GM23338 (cell line): Measurements from ENCODE around the gene LEKR1. TPM values are rescaled to one million over a fixed set of nuclear protein-coding genes. Genes with fewer than 3 reads are reported as not detected.

ENCODE experiments used
- ATAC-seq: fragments of 200-7000 bp; cut with Tn5 transposase; 3 replicates; pipeline ENCODE4 v1.9.1; 2020
- DNase-seq: peaks from one replicate; pipeline ENCODE4 v3.0.0-alpha.2; 2015; ENCODE audit warnings: low spot score
- H2AFZ ChIP-seq: fragments of 200-600 bp; sonication (generic); 2 replicates; pipeline ENCODE4 v1.8.0; 2016; ENCODE audit warnings: antibody characterized with exemption, mild to moderate bottlenecking, moderate library complexity
- H3F3A ChIP-seq: fragments of 200-600 bp; sonication (generic); replicated peaks from 2 replicates; pipeline ENCODE4 v1.8.0; 2017; ENCODE audit warnings: antibody characterized with exemption, mixed run types, low read depth
- H3K27ac ChIP-seq: fragments of 200-600 bp; sonication (generic); 2 replicates; pipeline ENCODE4 v1.6.1; 2016; ENCODE audit warnings: low read depth
- H3K27me3 ChIP-seq: fragments of 200-600 bp; sonication (generic); 2 replicates; pipeline ENCODE4 v1.8.0; 2016; ENCODE audit warnings: mild to moderate bottlenecking, mixed run types, moderate library complexity; ENCODE audit not compliant: insufficient read depth
- H3K36me3 ChIP-seq: fragments of 200-600 bp; sonication (generic); 2 replicates; pipeline ENCODE4 v1.8.0; 2016; ENCODE audit warnings: mild to moderate bottlenecking; ENCODE audit not compliant: insufficient read depth
- H3K4me1 ChIP-seq: fragments of 200-600 bp; sonication (generic); 2 replicates; pipeline ENCODE4 v1.8.0; 2016; ENCODE audit warnings: mild to moderate bottlenecking, moderate library complexity; ENCODE audit not compliant: insufficient read depth
- H3K4me2 ChIP-seq: fragments of 200-600 bp; sonication (generic); 2 replicates; pipeline ENCODE4 v1.7.1; 2017; ENCODE audit warnings: mixed run types
- H3K4me3 ChIP-seq: fragments of 200-600 bp; sonication (generic); 2 replicates; pipeline ENCODE4 v1.6.1; 2016; ENCODE audit warnings: mixed run types
- H3K79me2 ChIP-seq: fragments of 200-600 bp; sonication (generic); replicated peaks from 2 replicates; pipeline ENCODE4 v1.8.0; 2017; ENCODE audit warnings: mild to moderate bottlenecking; ENCODE audit not compliant: insufficient read depth
- H3K9me2 ChIP-seq: fragments of 200-600 bp; sonication (generic); 2 replicates; pipeline ENCODE4 v1.8.0; 2017; ENCODE audit not compliant: insufficient read depth
- H4K20me1 ChIP-seq: fragments of 200-600 bp; sonication (generic); replicated peaks from 2 replicates; pipeline ENCODE4 v1.8.0; 2017; ENCODE audit warnings: mild to moderate bottlenecking; ENCODE audit not compliant: insufficient read depth
- H3K27ac Mint-ChIP-seq: 2 replicates; pipeline ENCODE4 v1.8.0; 2020; ENCODE audit warnings: inconsistent platforms, mild to moderate bottlenecking, moderate library complexity, mixed read lengths
- H3K27me3 Mint-ChIP-seq: 3 replicates; pipeline ENCODE4 v1.8.0; 2022; ENCODE audit warnings: low read depth, mild to moderate bottlenecking, moderate library complexity, mixed read lengths, inconsistent platforms; ENCODE audit not compliant: insufficient read depth, poor library complexity
- H3K36me3 Mint-ChIP-seq: 3 replicates; pipeline ENCODE4 v1.8.0; 2021; ENCODE audit warnings: low read depth, mild to moderate bottlenecking, inconsistent platforms, moderate library complexity, mixed read lengths
- H3K4me1 Mint-ChIP-seq: 3 replicates; pipeline ENCODE4 v1.8.0; 2020; ENCODE audit warnings: mild to moderate bottlenecking, inconsistent platforms, mixed read lengths
- H3K4me3 Mint-ChIP-seq: 3 replicates; pipeline ENCODE4 v1.8.0; 2021; ENCODE audit warnings: moderate library complexity, mild to moderate bottlenecking, inconsistent platforms, mixed read lengths
- H3K9me3 Mint-ChIP-seq: 3 replicates; pipeline ENCODE4 v1.8.0; 2020; ENCODE audit warnings: moderate library complexity, mild to moderate bottlenecking, inconsistent platforms, mixed read lengths
- CREB1 ChIP-seq: fragments of 250-450 bp; sonication (Bioruptor Pico); IDR thresholded peaks from 2 replicates; pipeline ENCODE4 v1.5.0; 2020; ENCODE audit warnings: low read depth, mild to moderate bottlenecking, moderate library complexity
- ETS1 ChIP-seq: IDR thresholded peaks from 2 replicates; pipeline ENCODE4 v1.6.1; 2016; ENCODE audit warnings: antibody characterized with exemption
- EZH2 ChIP-seq: fragments of 200-600 bp; sonication (generic); IDR thresholded peaks from one replicate; pipeline ENCODE4 v1.8.0; 2017; ENCODE audit warnings: antibody characterized with exemption, mild to moderate bottlenecking, low read depth; ENCODE audit not compliant: unreplicated experiment
- EZH2phosphoT487 ChIP-seq: fragments of 200-600 bp; sonication (generic); IDR thresholded peaks from one replicate; pipeline ENCODE4 v1.8.1; 2018; ENCODE audit warnings: antibody characterized with exemption; ENCODE audit not compliant: unreplicated experiment
- NANOG ChIP-seq: IDR thresholded peaks from 2 replicates; pipeline ENCODE4 v1.6.1; 2016; ENCODE audit warnings: antibody characterized with exemption, borderline replicate concordance
- POLR2AphosphoS5 ChIP-seq: IDR thresholded peaks from 2 replicates; pipeline ENCODE4 v1.6.1; 2016; ENCODE audit warnings: antibody characterized with exemption, low read depth
- STAT1 ChIP-seq: IDR thresholded peaks from one replicate; pipeline ENCODE4 v1.6.1; 2016; ENCODE audit warnings: antibody characterized with exemption; ENCODE audit not compliant: unreplicated experiment
- ZNF114 ChIP-seq: fragments of 250-450 bp; sonication (Bioruptor Pico); IDR thresholded peaks from 2 replicates; pipeline ENCODE4 v1.5.0; 2020; ENCODE audit warnings: mild to moderate bottlenecking, moderate library complexity
- ZNF331 ChIP-seq: fragments of 250-450 bp; sonication (Bioruptor Pico); IDR thresholded peaks from 2 replicates; pipeline ENCODE4 v1.5.0; 2020; ENCODE audit warnings: low read depth, mild to moderate bottlenecking, moderate library complexity
- polyA plus RNA-seq: library from polyadenylated mRNA; unstranded; fragments of >200 nt; fragmentation: Nextera tagmentation; extraction: Ambion mirVana; gene quantifications from 2 replicates; pipeline ENCODE4 v1.2.1, GENCODE V29; 2016
- total RNA-seq: library from RNA; depleted of rRNA; stranded (reverse); fragments of >200 nt; shearing (Covaris generic); gene quantifications from 2 replicates; pipeline ENCODE4 v1.2.3, GENCODE V29; 2014
- TF ChIP-seq, protein P1 (sequence below), 2 experiments: fragments of 200-600 bp in 1 of 2; sonication (generic) in 1 of 2; conservative IDR thresholded peaks; 2 replicates each; pipeline versions ENCODE4 v1.5.1 to v1.6.1; 2016 to 2017; ENCODE audit warnings: antibody characterized with exemption in 2 of 2, low read depth in 2 of 2, mild to moderate bottlenecking in 2 of 2, moderate library complexity in 1 of 2

LEKR1 gene
- total and polyA plus RNA-seq, 2 experiments from 2014 or later = not detected

DNA sequence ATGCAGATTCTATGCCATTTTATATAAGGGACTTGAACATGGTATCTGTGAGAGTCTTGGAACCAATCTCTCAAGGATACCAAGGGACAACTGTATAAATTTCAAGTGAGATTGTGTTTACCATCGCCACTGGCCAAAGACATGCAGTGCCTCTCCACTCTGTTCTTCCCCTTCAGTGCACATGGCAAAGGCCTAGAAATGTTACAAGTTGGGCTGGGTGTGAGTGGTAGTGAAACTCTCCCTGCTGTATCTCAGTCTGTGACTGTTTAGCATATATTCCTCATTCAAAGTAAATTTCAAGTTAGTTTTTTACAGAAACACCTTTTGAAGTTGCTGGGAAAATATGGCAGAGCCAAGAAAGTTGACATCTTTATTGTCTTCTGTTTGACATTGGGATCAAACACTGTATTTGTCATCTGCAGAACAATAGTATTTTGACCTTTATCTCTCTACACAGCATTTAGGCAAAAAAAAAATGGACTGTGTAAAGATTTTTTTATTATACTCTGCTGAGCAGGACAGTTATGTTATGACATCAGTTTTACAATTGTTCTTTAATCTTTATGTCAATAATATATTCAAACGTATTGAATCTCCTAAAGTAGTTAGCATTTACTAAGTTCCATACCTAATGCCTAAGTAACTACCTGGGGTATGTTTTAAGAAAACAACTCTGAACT lies 232.4 kb downstream of the LEKR1 start:
- Mint-ChIP-seq H3K4me3 (no peak overlapping the region), H3K4me1 (peaks cover 8% of the 10 kb centered on the region), H3K9me3 (no peaks in the 10 kb centered on the region), H3K27me3 (peaks cover 7% of the 10 kb centered on the region), H3K36me3 (no peaks in the 10 kb centered on the region), H3K27ac (no peak overlapping the region)
- no peak overlapping the region for H3K4me2 ChIP-seq
- H2AFZ ChIP-seq = no peak overlapping the region
- no peaks in the 10 kb centered on the region for H4K20me1 ChIP-seq
- no peaks in the 10 kb centered on the region for H3K79me2 ChIP-seq
- TF ChIP-seq, protein P1, sequence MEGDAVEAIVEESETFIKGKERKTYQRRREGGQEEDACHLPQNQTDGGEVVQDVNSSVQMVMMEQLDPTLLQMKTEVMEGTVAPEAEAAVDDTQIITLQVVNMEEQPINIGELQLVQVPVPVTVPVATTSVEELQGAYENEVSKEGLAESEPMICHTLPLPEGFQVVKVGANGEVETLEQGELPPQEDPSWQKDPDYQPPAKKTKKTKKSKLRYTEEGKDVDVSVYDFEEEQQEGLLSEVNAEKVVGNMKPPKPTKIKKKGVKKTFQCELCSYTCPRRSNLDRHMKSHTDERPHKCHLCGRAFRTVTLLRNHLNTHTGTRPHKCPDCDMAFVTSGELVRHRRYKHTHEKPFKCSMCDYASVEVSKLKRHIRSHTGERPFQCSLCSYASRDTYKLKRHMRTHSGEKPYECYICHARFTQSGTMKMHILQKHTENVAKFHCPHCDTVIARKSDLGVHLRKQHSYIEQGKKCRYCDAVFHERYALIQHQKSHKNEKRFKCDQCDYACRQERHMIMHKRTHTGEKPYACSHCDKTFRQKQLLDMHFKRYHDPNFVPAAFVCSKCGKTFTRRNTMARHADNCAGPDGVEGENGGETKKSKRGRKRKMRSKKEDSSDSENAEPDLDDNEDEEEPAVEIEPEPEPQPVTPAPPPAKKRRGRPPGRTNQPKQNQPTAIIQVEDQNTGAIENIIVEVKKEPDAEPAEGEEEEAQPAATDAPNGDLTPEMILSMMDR (conservative IDR thresholded peaks at IDR 0.05; ENCODE audit: low read depth in 2 of 2) = no peak
- DNase-seq (no peak), ATAC-seq (no peak)
- peaks cover 5% of the 10 kb centered on the region; the same call in 1 of the 2 replicates for H3K9me2 ChIP-seq
- H3K27ac ChIP-seq = no peak overlapping the region
- no peaks in the 10 kb centered on the region for H3F3A ChIP-seq
- no peaks in the 10 kb centered on the region; the same call in 1 of the 2 replicates for H3K4me1 ChIP-seq
- H3K36me3 ChIP-seq = no peaks in the 10 kb centered on the region
- no peak overlapping the region for H3K4me3 ChIP-seq
- H3K27me3 ChIP-seq = no peaks in the 10 kb centered on the region

DNA sequence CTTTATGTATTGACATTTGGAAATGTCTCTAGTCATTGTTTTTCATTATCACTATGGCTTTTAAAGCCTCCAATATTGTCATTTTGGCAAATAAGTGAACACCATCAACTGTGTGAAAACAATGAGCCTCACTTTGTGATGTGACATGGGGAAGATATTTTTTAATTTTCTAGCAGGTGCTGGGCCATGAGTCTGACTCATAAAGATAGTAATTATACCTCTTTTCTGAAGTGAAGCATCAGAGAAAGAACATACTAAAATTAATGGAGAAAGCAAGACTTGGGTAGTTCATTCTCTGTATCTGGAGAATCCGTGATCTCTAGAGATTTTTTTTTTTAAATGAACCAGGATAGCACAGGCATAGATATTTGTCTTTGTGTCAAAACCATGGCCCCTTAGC lies 233.0 kb downstream of the LEKR1 start:
- Histone ChIP-seq H3K4me2 (no peak overlapping the region), H3K79me2 (no peaks in the 10 kb centered on the region), H3K9me2 (peaks cover 7% of the 10 kb centered on the region), H3K4me3 (no peak overlapping the region), H2AFZ (no peak overlapping the region), H3F3A (no peaks in the 10 kb centered on the region), H4K20me1 (no peaks in the 10 kb centered on the region), H3K27me3 (no peaks in the 10 kb centered on the region; the same call in 1 of the 2 replicates), H3K36me3 (no peaks in the 10 kb centered on the region), H3K4me1 (peaks cover under 1% of the 10 kb centered on the region), H3K27ac (no peak overlapping the region)
- no peaks in the 10 kb centered on the region for H3K9me3 Mint-ChIP-seq
- H3K36me3 Mint-ChIP-seq = no peaks in the 10 kb centered on the region
- H3K4me3 Mint-ChIP-seq = no peak overlapping the region
- H3K4me1 Mint-ChIP-seq = peaks cover 13% of the 10 kb centered on the region
- ATAC-seq (no peak), DNase-seq (no peak)
- peaks cover 12% of the 10 kb centered on the region for H3K27me3 Mint-ChIP-seq
- H3K27ac Mint-ChIP-seq = no peak overlapping the region
- TF ChIP-seq POLR2AphosphoS5 (no peak), EZH2 (no peak), ZNF331 (CRISPR knock-in tag) (no peak), NANOG (no peak), EZH2phosphoT487 (no peak), CREB1 (CRISPR knock-in tag) (no peak), ZNF114 (CRISPR knock-in tag) (no peak), STAT1 (no peak), ETS1 (no peak)
- TF ChIP-seq, protein P1 (conservative IDR thresholded peaks at IDR 0.05; ENCODE audit: low read depth in 2 of 2) = no peak
